WERI-Rb-1 (cell line): ENCODE data around the gene HHAT.

Experiments used
- DNase-seq: peaks from one replicate; pipeline ENCODE4 v3.0.0-alpha.2; 2020
- H3K27ac ChIP-seq: fragments of 250-450 bp; sonication (Bioruptor Pico); 2 replicates; pipeline ENCODE4 v1.5.1; 2020; ENCODE audit warnings: mild to moderate bottlenecking, moderate library complexity
- H3K27me3 ChIP-seq: fragments of 250-450 bp; sonication (Bioruptor Pico); 2 replicates; pipeline ENCODE4 v1.5.1; 2021; ENCODE audit warnings: mild to moderate bottlenecking, low read depth, moderate library complexity; ENCODE audit not compliant: insufficient read depth, severe bottlenecking
- H3K36me3 ChIP-seq: fragments of 250-450 bp; sonication (Bioruptor Pico); 2 replicates; pipeline ENCODE4 v1.5.1; 2020; ENCODE audit warnings: mild to moderate bottlenecking, moderate library complexity
- H3K4me3 ChIP-seq: 2 replicates; pipeline ENCODE4 v1.5.1; 2011; ENCODE audit warnings: low read depth, mild to moderate bottlenecking, control low read depth, low read length
- H3K9me3 ChIP-seq: fragments of 250-450 bp; sonication (Bioruptor Pico); 2 replicates; pipeline ENCODE4 v1.5.1; 2021; ENCODE audit warnings: mild to moderate bottlenecking, moderate library complexity; ENCODE audit not compliant: severe bottlenecking
- TF ChIP-seq, protein P1 (sequence below): IDR thresholded peaks from 2 replicates; pipeline ENCODE4 v1.5.1; 2011; ENCODE audit warnings: low read depth, mild to moderate bottlenecking, control low read depth, inconsistent platforms, low read length

The HHAT gene

DNA sequence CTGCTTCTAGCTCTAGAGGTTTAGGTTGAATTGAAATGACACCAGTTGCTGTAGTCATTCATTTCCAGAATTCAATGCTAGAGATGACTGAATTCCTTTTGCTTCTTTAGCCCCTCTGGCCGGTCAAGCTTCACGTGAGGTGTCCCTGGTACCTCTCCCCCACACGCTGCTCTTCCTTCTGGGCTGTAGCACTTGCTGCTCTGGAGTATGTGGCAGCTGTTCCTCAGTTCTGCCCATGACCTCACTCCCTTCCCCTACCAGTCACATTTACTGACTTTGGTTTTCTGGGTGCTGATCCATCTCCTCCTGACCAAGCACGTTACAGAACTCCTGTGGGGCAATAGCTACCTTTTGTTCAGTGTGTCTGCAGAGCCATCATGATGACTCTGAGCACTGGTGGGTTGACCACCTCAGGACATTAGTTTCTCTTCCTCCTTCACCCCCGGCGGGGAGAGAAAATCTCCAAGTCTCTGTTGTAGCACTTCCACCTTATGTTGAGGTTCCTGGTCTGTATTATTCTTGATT lies 128.1 kb downstream of the HHAT start:
- H3K4me3 ChIP-seq = no peak overlapping the region

DNA sequence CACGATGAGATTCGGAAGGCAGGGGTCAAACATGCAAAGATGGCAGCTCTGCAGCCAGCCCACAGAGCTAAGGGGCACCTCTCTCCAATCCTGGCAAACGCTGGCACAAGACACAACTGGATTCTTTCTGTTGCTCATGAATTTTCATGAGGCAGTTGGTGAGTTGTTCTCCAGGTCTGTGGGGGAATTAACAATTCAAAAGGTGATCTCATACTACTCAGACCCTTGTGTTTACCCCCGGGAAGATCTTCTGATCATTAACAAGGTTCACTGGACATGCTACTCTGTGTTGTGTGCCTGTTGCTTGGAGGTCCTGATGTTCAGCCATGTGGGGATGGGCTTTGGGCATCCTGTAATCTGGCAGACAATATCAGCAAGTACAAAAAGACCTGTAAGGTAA lies 128.9 kb downstream of the HHAT start:
- no peak for DNase-seq
- no peaks in the 10 kb centered on the region for H3K9me3 ChIP-seq
- H3K4me3 ChIP-seq = no peak overlapping the region
- H3K27ac ChIP-seq = no peak overlapping the region
- H3K36me3 ChIP-seq = no peaks in the 10 kb centered on the region
- no peaks in the 10 kb centered on the region for H3K27me3 ChIP-seq
- TF ChIP-seq, protein P1, sequence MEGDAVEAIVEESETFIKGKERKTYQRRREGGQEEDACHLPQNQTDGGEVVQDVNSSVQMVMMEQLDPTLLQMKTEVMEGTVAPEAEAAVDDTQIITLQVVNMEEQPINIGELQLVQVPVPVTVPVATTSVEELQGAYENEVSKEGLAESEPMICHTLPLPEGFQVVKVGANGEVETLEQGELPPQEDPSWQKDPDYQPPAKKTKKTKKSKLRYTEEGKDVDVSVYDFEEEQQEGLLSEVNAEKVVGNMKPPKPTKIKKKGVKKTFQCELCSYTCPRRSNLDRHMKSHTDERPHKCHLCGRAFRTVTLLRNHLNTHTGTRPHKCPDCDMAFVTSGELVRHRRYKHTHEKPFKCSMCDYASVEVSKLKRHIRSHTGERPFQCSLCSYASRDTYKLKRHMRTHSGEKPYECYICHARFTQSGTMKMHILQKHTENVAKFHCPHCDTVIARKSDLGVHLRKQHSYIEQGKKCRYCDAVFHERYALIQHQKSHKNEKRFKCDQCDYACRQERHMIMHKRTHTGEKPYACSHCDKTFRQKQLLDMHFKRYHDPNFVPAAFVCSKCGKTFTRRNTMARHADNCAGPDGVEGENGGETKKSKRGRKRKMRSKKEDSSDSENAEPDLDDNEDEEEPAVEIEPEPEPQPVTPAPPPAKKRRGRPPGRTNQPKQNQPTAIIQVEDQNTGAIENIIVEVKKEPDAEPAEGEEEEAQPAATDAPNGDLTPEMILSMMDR = no peak

More for the DNA sequence above, 128.1 kb downstream of the HHAT start:
- no peaks in the 10 kb centered on the region for H3K36me3 ChIP-seq
- DNase-seq = no peak
- no peaks in the 10 kb centered on the region for H3K27me3 ChIP-seq
- H3K9me3 ChIP-seq = no peaks in the 10 kb centered on the region
- TF ChIP-seq, protein P1 = no peak
- no peak overlapping the region for H3K27ac ChIP-seq

DNA sequence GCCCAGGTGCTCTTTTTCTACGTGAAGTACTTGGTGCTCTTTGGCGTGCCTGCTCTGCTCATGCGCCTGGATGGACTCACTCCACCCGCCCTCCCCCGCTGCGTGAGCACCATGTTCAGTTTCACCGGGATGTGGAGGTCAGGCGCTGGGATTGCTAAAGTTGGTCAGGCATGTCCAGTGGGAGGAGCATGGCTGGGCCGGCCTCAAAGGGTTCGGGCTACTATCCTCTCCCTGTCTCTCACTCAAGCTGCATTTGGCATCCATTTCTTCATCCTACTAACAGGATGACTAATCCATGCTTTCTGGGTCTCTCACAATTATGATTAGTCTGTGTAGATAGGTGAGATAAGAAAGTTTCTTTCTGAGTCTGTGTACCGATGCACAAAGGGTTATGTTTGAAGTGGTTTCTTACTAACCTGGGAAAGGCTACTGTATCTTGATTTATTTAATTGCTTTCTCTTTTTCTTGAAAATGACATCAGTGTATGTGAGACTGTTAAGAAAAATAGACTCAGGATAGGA lies 135.9 kb downstream of the HHAT start:
- Histone ChIP-seq H3K4me3 (no peak overlapping the region), H3K27me3 (no peaks in the 10 kb centered on the region), H3K36me3 (no peaks in the 10 kb centered on the region), H3K9me3 (no peaks in the 10 kb centered on the region), H3K27ac (no peak overlapping the region)
- TF ChIP-seq, protein P1 = no peak
- DNase-seq = no peak

GRCh38 chr1:210465150-210465549 lies 136.4 kb downstream of the HHAT start:
- Histone ChIP-seq H3K36me3 (no peaks in the 10 kb centered on the region), H3K27ac (no peak overlapping the region), H3K27me3 (no peaks in the 10 kb centered on the region), H3K9me3 (no peaks in the 10 kb centered on the region), H3K4me3 (no peak overlapping the region)
- DNase-seq = no peak
- TF ChIP-seq, protein P1 = no peak

DNA sequence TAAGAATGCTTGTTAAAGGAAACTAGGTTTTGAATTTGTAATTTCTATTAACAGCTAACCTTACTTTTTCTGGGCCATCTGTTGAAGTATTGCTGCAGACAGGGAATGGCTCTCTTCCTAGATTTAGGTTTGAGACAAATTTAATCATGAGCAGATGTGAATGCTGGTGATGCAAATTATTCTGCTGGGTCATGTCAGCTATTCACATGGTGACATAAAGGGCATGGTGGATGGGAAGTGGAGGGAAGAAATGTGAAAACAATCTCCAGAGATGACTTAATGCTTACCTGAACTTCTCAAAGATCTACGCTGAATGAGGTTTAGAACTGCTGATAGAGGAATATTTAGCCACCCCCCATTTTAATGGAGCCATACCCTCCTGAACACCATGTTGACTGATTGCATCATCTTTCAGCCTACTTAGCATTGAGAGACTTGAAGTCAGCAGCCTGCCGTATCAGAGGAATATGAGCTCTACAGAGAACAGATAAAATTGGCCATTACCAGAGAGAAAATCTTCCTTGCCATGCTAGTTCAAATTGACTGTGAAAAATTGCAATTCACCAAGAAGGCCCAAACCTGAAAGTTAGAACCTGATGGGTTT lies 138.8 kb downstream of the HHAT start:
- no peaks in the 10 kb centered on the region for H3K36me3 ChIP-seq
- DNase-seq = no peak
- TF ChIP-seq, protein P1 = no peak
- no peaks in the 10 kb centered on the region for H3K9me3 ChIP-seq
- no peak overlapping the region for H3K27ac ChIP-seq
- no peak overlapping the region for H3K4me3 ChIP-seq
- no peaks in the 10 kb centered on the region for H3K27me3 ChIP-seq

DNA sequence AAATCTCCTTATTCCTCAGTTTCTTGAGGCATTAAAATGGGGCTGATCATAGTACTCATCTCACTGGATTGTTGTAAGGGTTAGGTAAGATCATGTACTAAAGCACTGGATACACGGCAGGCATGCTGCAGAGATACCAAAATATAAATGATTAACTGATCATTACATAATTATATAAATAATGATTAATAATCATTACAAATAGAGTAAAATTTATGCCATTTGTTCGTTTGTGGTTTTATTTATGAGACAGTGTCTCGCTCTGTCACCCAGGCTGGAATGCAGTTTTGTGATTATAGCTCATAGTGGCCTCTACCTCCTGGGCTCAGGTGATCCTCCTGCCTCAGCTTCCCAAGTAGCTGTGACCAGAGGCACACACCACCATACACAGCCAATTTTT lies 140.7 kb downstream of the HHAT start:
- no peak for DNase-seq
- Histone ChIP-seq H3K4me3 (no peak overlapping the region), H3K27me3 (no peaks in the 10 kb centered on the region), H3K9me3 (no peaks in the 10 kb centered on the region), H3K36me3 (no peaks in the 10 kb centered on the region), H3K27ac (no peak overlapping the region)
- TF ChIP-seq, protein P1 = no peak
